Gastroesophageal sphincter (tissue), 4 donors: ENCODE measurements around the gene ARHGAP9. TPM values are rescaled to one million over a fixed set of nuclear protein-coding genes. Genes with fewer than 3 reads are reported as not detected.
"Not testable (repeated sequence)": the region's sequence is repeated elsewhere in the genome, so short reads cannot be mapped to it uniquely, and the experiment has no call there.

ENCODE experiments used
- ATAC-seq: fragments of 150-250 bp; one replicate; pipeline ENCODE4 v1.9.1; 2016; ENCODE audit warnings: mild to moderate bottlenecking, moderate library complexity
- H3K27ac ChIP-seq, 4 donors: fragments of 200-600 bp; sonication (generic) in 3 of 4; 1 replicate in 3 of 4; 2 replicates in 1 of 4; pipeline ENCODE4 v1.5.1; 2016 to 2019
- H3K27me3 ChIP-seq: fragments of 200-600 bp; sonication (generic); one replicate; pipeline ENCODE4 v1.5.1; 2019
- H3K36me3 ChIP-seq, 2 donors: fragments of 200-600 bp; sonication (generic); one replicate each; pipeline ENCODE4 v1.5.1; 2019; ENCODE audit warnings: control low read depth in 1 of 2
- H3K4me1 ChIP-seq, 3 donors: fragments of 200-600 bp; sonication (generic); 1 replicate in 2 of 3; 2 replicates in 1 of 3; pipeline ENCODE4 v1.5.1; 2016 to 2019; ENCODE audit warnings: control low read depth in 2 of 3
- H3K4me3 ChIP-seq, 2 donors: fragments of 200-600 bp; sonication (generic); one replicate each; pipeline ENCODE4 v1.5.1; 2019; ENCODE audit warnings: mild to moderate bottlenecking in 1 of 2, moderate library complexity in 1 of 2
- H3K9me3 ChIP-seq, 3 donors: fragments of 200-600 bp; sonication (generic); one replicate each; pipeline ENCODE4 v1.5.1; 2017 to 2019; ENCODE audit warnings: control low read depth in 2 of 3
- EP300 ChIP-seq: sonication (generic); formaldehyde crosslinking; IDR thresholded peaks from one replicate; pipeline ENCODE4 v1.6.1; 2017; ENCODE audit warnings: antibody characterized with exemption, mild to moderate bottlenecking
- POLR2A ChIP-seq, 2 donors: fragments of 450-650 bp; IDR thresholded peaks; one replicate each; pipeline ENCODE4 v1.6.1; 2017; ENCODE audit warnings: antibody characterized with exemption in 2 of 2, mild to moderate bottlenecking in 2 of 2, moderate library complexity in 1 of 2
- POLR2AphosphoS5 ChIP-seq: sonication (generic); formaldehyde crosslinking; IDR thresholded peaks from one replicate; pipeline ENCODE4 v1.6.1; 2017; ENCODE audit warnings: antibody characterized with exemption
- WGBS, 2 donors: methylation state at CpG; one replicate each; pipeline ENCODE4 v1.1.5; 2018; ENCODE audit warnings: low coverage in 1 of 2; 5-methylcytosine and 5-hydroxymethylcytosine counted together
- small RNA-seq, 4 donors: library from RNA; depleted of rRNA; stranded (forward); fragments of <200 nt; gene quantifications; one replicate each; pipeline ENCODE3, GENCODE V24; 2016
- total RNA-seq, 4 donors: library from RNA; depleted of rRNA; stranded (reverse); fragments of >200 nt; gene quantifications; one replicate each; pipeline ENCODE4 v1.1.0, GENCODE V29; 2016
- TF ChIP-seq, protein P1 (sequence below), 4 experiments: fragments of 200-600 bp in 2 of 4; fragments of 450-650 bp in 2 of 4; sonication (generic) in 1 of 4; IDR thresholded peaks; one replicate each; pipeline ENCODE4 v1.5.1; 2017 to 2019; ENCODE audit warnings: antibody characterized with exemption in 4 of 4, mild to moderate bottlenecking in 2 of 4, moderate library complexity in 2 of 4

The ARHGAP9 gene
- total RNA-seq, 4 donors from 2014 or later, result 5.6 to 13.1 (median 8.9) TPM

DNA sequence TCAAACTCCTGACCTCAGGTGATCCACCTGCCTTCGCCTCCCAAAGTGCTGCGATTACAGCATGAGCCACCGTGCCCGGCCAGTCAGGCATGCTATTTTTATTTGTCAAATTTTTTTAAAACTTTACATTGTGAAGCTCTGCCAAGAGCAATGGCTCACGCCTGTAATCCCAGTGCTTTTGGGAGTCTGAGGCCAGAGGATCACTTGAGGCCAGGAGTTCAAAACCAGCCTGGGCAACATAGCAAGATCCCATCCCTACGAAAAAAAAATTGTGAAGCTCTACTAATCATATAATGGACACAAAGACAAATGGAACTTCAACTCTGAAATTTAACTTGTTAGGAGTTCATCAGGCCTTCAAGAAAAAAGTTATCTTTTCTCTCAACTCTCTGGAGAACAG, 50.7 kb downstream of the ARHGAP9 start:
- Histone ChIP-seq H3K27ac (peak overlapping the region in 3 of 4 donors; percentile 97 to 98 (median 98)), H3K36me3 (peaks cover 0 to 9% of the 10 kb centered on the region in 2 donors), H3K4me3 (no peak overlapping the region), H3K27me3 (no peaks in the 10 kb centered on the region), H3K9me3 (no peaks in the 10 kb centered on the region), H3K4me1 (peaks cover 0 to 21% (median 5%) of the 10 kb centered on the region in 3 donors)
- 49 to 77% methylated on average over 3 to 5 of the region's 6 CpGs for WGBS, 2 donors
- TF ChIP-seq, protein P1, sequence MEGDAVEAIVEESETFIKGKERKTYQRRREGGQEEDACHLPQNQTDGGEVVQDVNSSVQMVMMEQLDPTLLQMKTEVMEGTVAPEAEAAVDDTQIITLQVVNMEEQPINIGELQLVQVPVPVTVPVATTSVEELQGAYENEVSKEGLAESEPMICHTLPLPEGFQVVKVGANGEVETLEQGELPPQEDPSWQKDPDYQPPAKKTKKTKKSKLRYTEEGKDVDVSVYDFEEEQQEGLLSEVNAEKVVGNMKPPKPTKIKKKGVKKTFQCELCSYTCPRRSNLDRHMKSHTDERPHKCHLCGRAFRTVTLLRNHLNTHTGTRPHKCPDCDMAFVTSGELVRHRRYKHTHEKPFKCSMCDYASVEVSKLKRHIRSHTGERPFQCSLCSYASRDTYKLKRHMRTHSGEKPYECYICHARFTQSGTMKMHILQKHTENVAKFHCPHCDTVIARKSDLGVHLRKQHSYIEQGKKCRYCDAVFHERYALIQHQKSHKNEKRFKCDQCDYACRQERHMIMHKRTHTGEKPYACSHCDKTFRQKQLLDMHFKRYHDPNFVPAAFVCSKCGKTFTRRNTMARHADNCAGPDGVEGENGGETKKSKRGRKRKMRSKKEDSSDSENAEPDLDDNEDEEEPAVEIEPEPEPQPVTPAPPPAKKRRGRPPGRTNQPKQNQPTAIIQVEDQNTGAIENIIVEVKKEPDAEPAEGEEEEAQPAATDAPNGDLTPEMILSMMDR (IDR thresholded peaks at IDR 0.05), result no peak
- TF ChIP-seq POLR2A (IDR thresholded peaks at IDR 0.05) (no peak), EP300 (no peak), POLR2AphosphoS5 (no peak)
- ATAC-seq, result no peak

DNA sequence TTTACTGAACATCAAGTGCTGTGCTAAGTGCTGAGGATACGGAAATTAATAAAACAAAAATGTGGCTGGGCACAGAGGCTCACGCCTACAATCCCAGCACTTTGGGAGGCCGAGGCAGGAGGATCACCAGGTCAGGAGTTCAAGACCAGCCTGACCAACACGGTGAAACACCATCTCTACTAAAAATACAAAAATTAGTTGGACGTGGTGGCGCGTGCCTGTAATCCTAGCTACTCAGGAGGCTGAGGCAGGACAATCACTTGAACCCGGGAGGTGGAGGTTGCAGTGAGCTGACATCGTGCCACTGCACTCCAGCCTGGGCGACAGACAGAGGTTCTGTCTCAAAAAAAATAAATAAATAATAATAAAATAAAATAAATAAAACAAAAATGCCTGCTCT, 52.7 kb downstream of the ARHGAP9 start:
- not testable (repeated sequence) for H3K9me3 ChIP-seq
- 88% methylated on average over 3 of the region's 10 CpGs; no CpG with 5 or more reads in 1 of the 2 donors for WGBS, 2 donors

More for the DNA sequence above, 52.7 kb downstream of the ARHGAP9 start:
- Histone ChIP-seq H3K36me3 (peaks cover 0 to 25% of the 10 kb centered on the region in 2 donors), H3K4me1 (peaks cover 0 to 21% (median 5%) of the 10 kb centered on the region in 3 donors)
- H3K4me3 ChIP-seq, H3K27me3 ChIP-seq, H3K27ac ChIP-seq, ATAC-seq: not testable (repeated sequence)

Small RNA genes within 50 kb of the gene (small RNA-seq; reads per million reads assigned to genes)
- gene MIR616, result 0 to 0.09 (median 0) reads per million in 4 donors

Other genes with a start within 250 kb of the ARHGAP9 start
- under 1 TPM in 3 of 4 donors, not detected in 1; 0.32 to 0.94 (median 0.35) TPM for gene STAC3, start 228.7 kb downstream of the ARHGAP9 start, total RNA-seq
- gene R3HDM2, start 48.8 kb downstream of the ARHGAP9 start, total RNA-seq, result 10 to 100 TPM; 38.0 to 60.1 (median 45.9) TPM
- not detected for gene INHBC, start 45.1 kb downstream of the ARHGAP9 start, total RNA-seq
- not detected for gene INHBE, start 24.6 kb downstream of the ARHGAP9 start, total RNA-seq
- gene GLI1, start 20.1 kb downstream of the ARHGAP9 start, total RNA-seq, result 1 to 10 TPM in 1 of 4 donors, under 1 TPM in 3; 0.15 to 3.6 (median 0.30) TPM
- gene MARS1, start 8.2 kb upstream of the ARHGAP9 start, total RNA-seq, result 100 to 1,000 TPM in 1 of 4 donors, 10 to 100 TPM in 3; 67.4 to 209 (median 81.7) TPM
- 10 to 100 TPM; 17.7 to 41.2 (median 36.5) TPM for gene DDIT3, start 40.6 kb upstream of the ARHGAP9 start, total RNA-seq
- gene MBD6, start 43.0 kb upstream of the ARHGAP9 start, total RNA-seq, result 10 to 100 TPM in 3 of 4 donors, 1 to 10 TPM in 1; 8.9 to 22.6 (median 19.7) TPM
- 100 to 1,000 TPM; 138 to 204 (median 182) TPM for gene DCTN2, start 67.3 kb upstream of the ARHGAP9 start, total RNA-seq
- 1 to 10 TPM in 3 of 4 donors, under 1 TPM in 1; 0.89 to 4.7 (median 1.6) TPM for gene KIF5A, start 70.2 kb upstream of the ARHGAP9 start, total RNA-seq
- 10 to 100 TPM; 21.7 to 38.7 (median 33.1) TPM for gene PIP4K2C, start 111.3 kb upstream of the ARHGAP9 start, total RNA-seq
- 10 to 100 TPM; 34.6 to 70.2 (median 53.2) TPM for gene DTX3, start 125.0 kb upstream of the ARHGAP9 start, total RNA-seq
- gene ARHGEF25, start 131.6 kb upstream of the ARHGAP9 start, total RNA-seq, result 100 to 1,000 TPM; 116 to 140 (median 128) TPM
- 10 to 100 TPM in 1 of 4 donors, 1 to 10 TPM in 3; 2.3 to 10.1 (median 5.0) TPM for gene B4GALNT1, start 153.3 kb upstream of the ARHGAP9 start, total RNA-seq
- 100 to 1,000 TPM; 161 to 235 (median 186) TPM for gene OS9, start 214.3 kb upstream of the ARHGAP9 start, total RNA-seq